PC-3 (cell line): ENCODE results near the gene TMEM187. TPM values are rescaled to one million over a fixed set of nuclear protein-coding genes. Genes with fewer than 3 reads are reported as not detected.
A peak's percentile ranks its signal among the peaks of the same experiment; 100 is the strongest.

Source experiments
- ATAC-seq: fragments of 200-7000 bp; cut with Tn5 transposase; 2 replicates; pipeline ENCODE4 v1.9.1; 2020; ENCODE audit warnings: mild to moderate bottlenecking, moderate library complexity
- BruUV-seq: library from RNA; stranded (reverse); fragments of 400-500 nt; replicated peaks from 2 replicates; lab custom pipeline; 2021; lab: Mats Ljungman, UMichigan
- CTCF ChIA-PET: fragments of 300-600 bp; sonication (Branson Sonifier 250); formaldehyde crosslinking; loops from one replicate; lab custom pipeline; 2022; ENCODE audit warnings: antibody characterized with exemption; lab: Charles Lee
- POLR2A ChIA-PET: fragments of 300-600 bp; sonication (Branson Sonifier 250); formaldehyde crosslinking; loops from one replicate; lab custom pipeline; 2022; ENCODE audit warnings: antibody characterized with exemption; ENCODE audit not compliant: unreplicated experiment; lab: Charles Lee
- DNase-seq: peaks from one replicate; pipeline ENCODE4 v3.0.0-alpha.2; 2015
- H2AFZ ChIP-seq: fragments of 300-600 bp; sonication (generic); 2 replicates; pipeline ENCODE4 v1.6.0; 2016; ENCODE audit warnings: antibody characterized with exemption, low read length
- H3F3A ChIP-seq: fragments of 300-600 bp; sonication (generic); one replicate; pipeline ENCODE4 v1.6.0; 2017; ENCODE audit warnings: antibody characterized with exemption, low read length, control low read depth, mild to moderate bottlenecking; ENCODE audit not compliant: unreplicated experiment
- H3K27ac ChIP-seq: fragments of 300-600 bp; sonication (generic); 2 replicates; pipeline ENCODE4 v1.5.1; 2016; ENCODE audit warnings: mild to moderate bottlenecking, low read length
- H3K27me3 ChIP-seq: fragments of 300-600 bp; sonication (generic); 2 replicates; pipeline ENCODE4 v1.6.1; 2016; ENCODE audit warnings: low read length, mixed read lengths
- H3K36me3 ChIP-seq: fragments of 300-600 bp; sonication (generic); 2 replicates; pipeline ENCODE4 v1.6.1; 2016; ENCODE audit warnings: low read depth, mixed run types, low read length, mixed read lengths
- H3K4me1 ChIP-seq: fragments of 300-600 bp; sonication (generic); 2 replicates; pipeline ENCODE4 v1.5.1; 2016; ENCODE audit warnings: low read length; ENCODE audit not compliant: insufficient read depth
- H3K4me2 ChIP-seq: fragments of 300-600 bp; sonication (generic); 2 replicates; pipeline ENCODE4 v1.6.0; 2016; ENCODE audit warnings: low read length
- H3K4me3 ChIP-seq: fragments of 300-600 bp; sonication (generic); 2 replicates; pipeline ENCODE4 v1.5.1; 2016; ENCODE audit warnings: mild to moderate bottlenecking, low read length, mixed read lengths
- H3K79me2 ChIP-seq: fragments of 300-600 bp; sonication (generic); 2 replicates; pipeline ENCODE4 v1.6.1; 2017; ENCODE audit warnings: low read length, mixed read lengths
- H3K9ac ChIP-seq: fragments of 300-600 bp; sonication (generic); 2 replicates; pipeline ENCODE4 v1.6.0; 2016; ENCODE audit warnings: mild to moderate bottlenecking, low read length
- H3K9me2 ChIP-seq: fragments of 300-600 bp; sonication (generic); replicated peaks from 2 replicates; pipeline ENCODE4 v1.6.1; 2016; ENCODE audit warnings: mixed run types, low read length, mixed read lengths
- H3K9me3 ChIP-seq: fragments of 300-600 bp; sonication (generic); 2 replicates; pipeline ENCODE4 v1.6.1; 2016; ENCODE audit warnings: low read length, mixed read lengths
- H4K20me1 ChIP-seq: fragments of 300-600 bp; sonication (generic); 2 replicates; pipeline ENCODE4 v1.6.1; 2016; ENCODE audit warnings: low read length, mixed read lengths
- EZH2 ChIP-seq: fragments of 300-600 bp; sonication (generic); IDR thresholded peaks from one replicate; pipeline ENCODE4 v1.6.1; 2017; ENCODE audit warnings: antibody characterized with exemption, mild to moderate bottlenecking, low read length; ENCODE audit not compliant: unreplicated experiment
- EZH2phosphoT487 ChIP-seq: fragments of 300-600 bp; sonication (generic); IDR thresholded peaks from 2 replicates; pipeline ENCODE4 v1.6.1; 2018; ENCODE audit warnings: mild to moderate bottlenecking, antibody characterized with exemption, low read length, borderline replicate concordance
- intact Hi-C: fragments of 100-400 bp; cut with micrococcal nuclease; formaldehyde crosslinking; loops from 2 replicates; pipeline ENCODE4 v1.9.0; 2023
- total RNA-seq: library from RNA; depleted of rRNA; stranded (reverse); fragments of >200 nt; gene quantifications from 2 replicates; pipeline ENCODE4 v1.2.3, GENCODE V29; 2014
- TF ChIP-seq, protein P1 (sequence below): fragments of 300-600 bp; sonication (generic); conservative IDR thresholded peaks from 2 replicates; pipeline ENCODE4 v1.5.1; 2017; ENCODE audit warnings: antibody characterized with exemption, low read depth, mild to moderate bottlenecking, low read length

Gene TMEM187
- total RNA-seq, 1 experiment from 2014 or later, result 10.6 TPM

DNA sequence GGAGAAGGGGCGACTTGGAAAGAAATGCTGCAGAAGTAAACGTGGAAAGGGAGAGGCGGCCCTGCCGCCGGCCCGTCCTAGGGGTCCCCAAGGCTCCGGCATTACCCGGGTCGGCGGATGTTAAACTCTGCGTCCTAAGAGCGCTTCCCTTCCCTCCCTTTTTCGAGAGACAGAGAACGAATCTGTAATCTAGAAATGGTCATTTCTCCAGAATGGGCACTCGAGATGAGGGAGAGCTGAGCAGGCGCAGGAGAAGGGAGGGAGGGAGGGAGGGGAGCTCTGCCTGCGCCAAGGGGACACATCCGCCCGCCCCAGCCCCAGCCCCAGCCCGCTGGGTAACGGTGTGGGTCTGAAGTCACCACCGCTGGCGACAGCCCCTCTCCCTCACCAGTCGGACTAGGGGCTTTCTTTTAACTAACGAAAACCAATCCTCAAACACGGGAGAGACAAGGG lies 2.6 kb upstream of the TMEM187 start:
- TF ChIP-seq, protein P1, sequence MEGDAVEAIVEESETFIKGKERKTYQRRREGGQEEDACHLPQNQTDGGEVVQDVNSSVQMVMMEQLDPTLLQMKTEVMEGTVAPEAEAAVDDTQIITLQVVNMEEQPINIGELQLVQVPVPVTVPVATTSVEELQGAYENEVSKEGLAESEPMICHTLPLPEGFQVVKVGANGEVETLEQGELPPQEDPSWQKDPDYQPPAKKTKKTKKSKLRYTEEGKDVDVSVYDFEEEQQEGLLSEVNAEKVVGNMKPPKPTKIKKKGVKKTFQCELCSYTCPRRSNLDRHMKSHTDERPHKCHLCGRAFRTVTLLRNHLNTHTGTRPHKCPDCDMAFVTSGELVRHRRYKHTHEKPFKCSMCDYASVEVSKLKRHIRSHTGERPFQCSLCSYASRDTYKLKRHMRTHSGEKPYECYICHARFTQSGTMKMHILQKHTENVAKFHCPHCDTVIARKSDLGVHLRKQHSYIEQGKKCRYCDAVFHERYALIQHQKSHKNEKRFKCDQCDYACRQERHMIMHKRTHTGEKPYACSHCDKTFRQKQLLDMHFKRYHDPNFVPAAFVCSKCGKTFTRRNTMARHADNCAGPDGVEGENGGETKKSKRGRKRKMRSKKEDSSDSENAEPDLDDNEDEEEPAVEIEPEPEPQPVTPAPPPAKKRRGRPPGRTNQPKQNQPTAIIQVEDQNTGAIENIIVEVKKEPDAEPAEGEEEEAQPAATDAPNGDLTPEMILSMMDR, result no peak
- TF ChIP-seq EZH2 (no peak), EZH2phosphoT487 (no peak)
- ATAC-seq, result no peak
- peak; percentile 10 for DNase-seq
- Histone ChIP-seq H4K20me1 (peaks cover 38% of the 10 kb centered on the region), H3K36me3 (no peaks in the 10 kb centered on the region; the same call in 1 of the 2 replicates), H2AFZ (no peak overlapping the region), H3F3A (peaks cover 6% of the 10 kb centered on the region), H3K4me2 (peak overlapping the region; percentile 87), H3K9ac (peak overlapping the region; percentile 74), H3K4me3 (peak overlapping the region; percentile 99), H3K79me2 (peaks cover 83% of the 10 kb centered on the region), H3K27ac (no peak overlapping the region), H3K27me3 (no peaks in the 10 kb centered on the region), H3K4me1 (peaks cover 29% of the 10 kb centered on the region), H3K9me3 (no peaks in the 10 kb centered on the region), H3K9me2 (no peaks in the 10 kb centered on the region)
- intact Hi-C loops, result loop anchor here (2.0 to 10.0 kb wide), 2 partner anchors 41 to 405 kb away; partner anchors contain the start of genes EMD and FLNA
- POLR2A ChIA-PET, result no interaction called here
- CTCF ChIA-PET, result no interaction called here
- no TSS peak for BruUV-seq

DNA sequence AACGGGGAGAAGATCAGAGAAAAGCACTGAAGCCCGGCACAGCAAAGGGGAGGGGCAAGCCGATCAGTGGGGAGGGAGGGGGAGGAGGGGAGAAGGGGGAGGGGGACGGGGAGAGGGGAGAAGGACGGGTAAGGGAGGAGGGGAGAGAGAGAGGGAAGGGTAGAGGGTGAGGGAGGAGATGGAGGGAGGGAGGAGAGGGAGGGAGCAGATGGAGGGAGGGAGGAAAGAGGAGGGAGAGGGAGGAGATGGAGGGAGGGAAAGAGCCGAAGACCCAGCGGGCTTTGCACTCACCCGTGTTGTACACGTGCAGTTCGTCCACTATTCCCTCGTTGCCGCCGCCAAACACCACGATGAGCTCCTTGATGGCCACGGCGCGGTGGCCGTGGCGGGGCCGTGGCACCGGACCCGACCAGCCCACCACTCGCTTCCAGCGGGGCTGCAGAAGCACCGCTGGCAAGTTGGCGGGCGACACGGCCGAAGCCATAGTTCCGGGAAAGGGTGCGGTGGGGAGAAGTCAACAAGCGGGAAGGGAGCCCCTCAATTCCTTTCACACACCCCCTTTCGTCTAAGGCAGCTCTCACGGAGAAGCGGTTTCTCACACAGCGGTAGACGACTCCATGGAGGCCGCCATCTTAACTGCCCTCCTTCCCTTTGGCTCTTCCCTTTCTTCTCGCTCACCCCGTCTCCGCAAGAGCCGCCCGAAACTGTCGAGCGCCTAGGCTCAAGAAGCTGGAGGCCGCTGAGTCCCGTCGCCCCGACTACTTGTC lies 2.0 kb upstream of the TMEM187 start:
- no peaks in the 10 kb centered on the region for H3K27me3 ChIP-seq
- peak overlapping the region; percentile 35 for H2AFZ ChIP-seq
- H3K27ac ChIP-seq, result peak overlapping the region; percentile 100
- ChIA-PET CTCF (no interaction called here), POLR2A (interaction anchor here (0.5 kb wide), 1 partner anchor 148 kb away, joined by 6 read pairs; no protein-coding TSS in a partner anchor)
- DNase-seq, result peak; percentile 39
- H3K9ac ChIP-seq, result peak overlapping the region; percentile 100
- ATAC-seq, result peak; percentile 3
- peak overlapping the region; percentile 99 for H3K4me3 ChIP-seq
- H3K4me1 ChIP-seq, result peaks cover 29% of the 10 kb centered on the region
- peaks cover 35% of the 10 kb centered on the region for H4K20me1 ChIP-seq
- intact Hi-C loops, result loop anchor here (2.0 to 10.0 kb wide), 2 partner anchors 42 to 404 kb away; partner anchors contain the start of genes EMD and FLNA
- H3K79me2 ChIP-seq, result peaks cover 78% of the 10 kb centered on the region
- TSS peak; percentile 37 for BruUV-seq
- H3K36me3 ChIP-seq, result no peaks in the 10 kb centered on the region; the same call in 1 of the 2 replicates
- H3K9me3 ChIP-seq, result no peaks in the 10 kb centered on the region
- H3F3A ChIP-seq, result peaks cover 6% of the 10 kb centered on the region
- H3K9me2 ChIP-seq, result no peaks in the 10 kb centered on the region
- peak overlapping the region; percentile 93 for H3K4me2 ChIP-seq
- TF ChIP-seq, protein P1, result no peak
- TF ChIP-seq EZH2phosphoT487 (no peak), EZH2 (no peak)
